Activated naive CD8-positive, alpha-beta T cell treated with anti-CD3 and anti-CD28 coated beads, Interleukin-2, amount 10 ng/mL, durations not matched to agents 7 days and 5 days (primary cell): ENCODE data around the gene ALKBH8. TPM values are rescaled to one million over a fixed set of nuclear protein-coding genes. Genes with fewer than 3 reads are reported as not detected.
A peak's percentile ranks its signal among the peaks of the same experiment; 100 is the strongest.
"Not testable (repeated sequence)": the region's sequence is repeated elsewhere in the genome, so short reads cannot be mapped to it uniquely, and the experiment has no call there.

Source experiments
- ATAC-seq: fragments of 150-1000 bp; cut with Tn5 transposase; one replicate; pipeline ENCODE4 v1.10.0; 2021; ENCODE audit warnings: low read depth, moderate library complexity
- POLR2A ChIA-PET: fragments of 350-600 bp; sonication (Branson Sonifier 250); formaldehyde crosslinking; loops from one replicate; lab custom pipeline; 2021; ENCODE audit warnings: antibody characterized with exemption; lab: Charles Lee
- DNase-seq: peaks from one replicate; pipeline ENCODE4 v3.0.0; 2021
- H3K27ac Mint-ChIP-seq: one replicate; pipeline ENCODE4 v1.8.0; 2022; ENCODE audit warnings: mild to moderate bottlenecking, mixed read lengths
- H3K27me3 Mint-ChIP-seq: one replicate; pipeline ENCODE4 v1.8.0; 2022; ENCODE audit warnings: mild to moderate bottlenecking, moderate library complexity, mixed read lengths
- H3K36me3 Mint-ChIP-seq: one replicate; pipeline ENCODE4 v1.8.0; 2021; ENCODE audit warnings: mild to moderate bottlenecking, mixed read lengths
- H3K4me1 Mint-ChIP-seq: one replicate; pipeline ENCODE4 v1.8.0; 2021; ENCODE audit warnings: mixed read lengths
- H3K4me3 Mint-ChIP-seq: one replicate; pipeline ENCODE4 v1.8.0; 2022; ENCODE audit warnings: mild to moderate bottlenecking, moderate library complexity, mixed read lengths
- H3K9me3 Mint-ChIP-seq: one replicate; pipeline ENCODE4 v1.8.0; 2021; ENCODE audit warnings: mixed read lengths
- total RNA-seq, 2 experiments: library from RNA; stranded (reverse); gene quantifications; one replicate each; pipeline ENCODE4 v1.2.3, GENCODE V29; 2021

The ALKBH8 gene
- total RNA-seq, 2 experiments from 2014 or later, result 10.5 to 12.6 TPM

- H3K4me3 Mint-ChIP-seq, result peak overlapping the region; percentile 89
- ATAC-seq, result peak; percentile 31
- POLR2A ChIA-PET, result no interaction called here
- DNase-seq, result peak; percentile 35
- peaks cover 21% of the 10 kb centered on the region for H3K4me1 Mint-ChIP-seq
- peaks cover 82% of the 10 kb centered on the region for H3K27me3 Mint-ChIP-seq
- no peak overlapping the region for H3K27ac Mint-ChIP-seq
- peaks cover 3% of the 10 kb centered on the region for H3K36me3 Mint-ChIP-seq
- no peaks in the 10 kb centered on the region for H3K9me3 Mint-ChIP-seq
Observed at GRCh38 chr11:107591378-107592230, 26.1 kb upstream of the ALKBH8 start.

DNA sequence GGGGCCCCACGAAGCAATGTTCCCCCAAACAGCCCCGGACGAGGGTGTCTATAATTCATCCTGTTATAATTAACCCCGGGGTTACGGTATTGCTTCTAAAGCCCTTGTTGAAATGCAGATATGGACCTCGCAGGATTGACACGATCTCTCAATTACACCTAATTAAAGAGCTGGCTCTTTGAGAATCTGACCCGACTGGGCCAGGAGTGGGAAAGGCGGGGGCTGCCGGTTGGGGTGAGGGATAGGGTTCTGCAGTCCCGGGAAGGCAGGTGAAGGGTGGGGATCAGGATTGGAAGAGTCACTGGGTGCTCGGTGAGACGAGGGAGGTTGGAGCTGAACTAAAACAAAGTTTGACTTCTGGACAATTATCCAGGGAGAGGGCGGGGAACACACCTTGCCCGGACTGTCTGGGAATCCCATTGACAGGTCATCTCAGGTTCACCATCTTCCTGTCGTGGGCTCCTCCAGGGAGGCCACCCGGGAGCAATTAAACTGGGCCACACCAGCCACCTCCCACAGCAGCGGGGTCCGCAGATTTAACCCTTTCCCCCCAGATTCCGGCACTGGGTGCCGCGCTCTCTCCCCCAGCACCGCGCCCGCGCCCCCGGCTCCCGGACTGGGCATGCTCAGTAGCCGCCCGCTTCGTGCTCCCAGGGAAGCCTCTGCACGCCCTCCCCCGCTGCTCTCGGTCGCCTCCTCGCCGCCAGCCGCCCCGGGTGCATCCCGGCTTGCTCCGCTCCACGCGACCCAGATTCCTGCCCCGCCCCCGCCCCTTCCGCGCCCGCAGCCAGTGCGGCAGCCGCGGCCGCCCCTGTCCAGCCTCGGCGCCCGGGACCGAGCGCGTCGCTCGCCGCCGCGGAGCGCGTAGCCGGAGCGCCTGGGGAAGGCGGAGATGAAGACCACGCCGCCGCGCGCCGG, 25.2 kb upstream of the ALKBH8 start, which contains the start of gene ELMOD1:
Gene ELMOD1, plus strand, starts transcription at position 688 of the 918 bp plus-strand sequence. CDS start 27,043 bp downstream, outside the sequence.
- H3K4me3 Mint-ChIP-seq, result peak within 1 kb of the TSS; percentile 89
- peak; percentile 65 for ATAC-seq
- no peaks in the 10 kb centered on the region for H3K9me3 Mint-ChIP-seq
- H3K27me3 Mint-ChIP-seq, result peaks cover 83% of the 10 kb centered on the region
- H3K36me3 Mint-ChIP-seq, result peaks cover 3% of the 10 kb centered on the region
- peak; percentile 52 for DNase-seq
- POLR2A ChIA-PET, result no interaction called here
- H3K4me1 Mint-ChIP-seq, result peaks cover 21% of the 10 kb centered on the region
- no peak within 1 kb of the TSS for H3K27ac Mint-ChIP-seq

GRCh38 chr11:107587306-107587979, 21.9 kb upstream of the ALKBH8 start:
- no peak overlapping the region for H3K4me3 Mint-ChIP-seq
- POLR2A ChIA-PET, result no interaction called here

DNA sequence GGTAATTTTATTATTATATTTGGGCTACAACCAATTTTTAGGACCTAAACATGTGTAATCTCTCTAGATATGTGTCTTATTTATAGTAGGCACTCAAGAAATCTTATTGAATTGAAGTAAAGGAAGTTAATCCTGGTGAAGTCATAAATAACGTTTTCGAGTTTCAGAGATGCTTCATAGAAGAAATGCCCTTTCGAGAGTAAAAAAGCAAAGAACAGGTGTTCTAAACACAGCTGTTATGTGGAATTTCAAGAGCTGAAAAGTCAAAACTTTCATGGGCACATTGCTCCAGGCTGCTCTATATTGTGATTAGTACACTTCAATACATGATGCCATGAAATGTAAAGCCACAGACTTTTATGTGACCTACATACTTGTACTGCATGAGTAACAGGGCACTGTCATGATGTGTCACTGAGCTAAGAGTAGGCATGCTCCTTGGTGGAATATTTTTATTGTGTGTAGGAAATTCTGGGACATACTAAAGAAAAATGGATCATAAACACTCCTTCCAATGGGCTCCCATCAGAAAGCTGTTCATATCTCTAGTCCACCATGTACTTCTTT, 18.2 kb upstream of the ALKBH8 start:
- peaks cover 42% of the 10 kb centered on the region for H3K27me3 Mint-ChIP-seq
- ATAC-seq (no peak), DNase-seq (no peak)
- POLR2A ChIA-PET, result no interaction called here
- no peaks in the 10 kb centered on the region for H3K36me3 Mint-ChIP-seq
- H3K4me3 Mint-ChIP-seq, result no peak overlapping the region
- H3K4me1 Mint-ChIP-seq, result no peaks in the 10 kb centered on the region
- H3K27ac Mint-ChIP-seq, result no peak overlapping the region
- H3K9me3 Mint-ChIP-seq, result peaks cover 2% of the 10 kb centered on the region

More at GRCh38 chr11:107587306-107587979, 21.9 kb upstream of the ALKBH8 start:
- ATAC-seq, result no peak
- Mint-ChIP-seq H3K27me3 (peaks cover 65% of the 10 kb centered on the region), H3K9me3 (no peaks in the 10 kb centered on the region), H3K4me1 (peaks cover 18% of the 10 kb centered on the region), H3K36me3 (peaks cover 3% of the 10 kb centered on the region), H3K27ac (no peak overlapping the region)
- DNase-seq, result no peak

GRCh38 chr11:107581147-107581546, 15.6 kb upstream of the ALKBH8 start:
- ATAC-seq (no peak), DNase-seq (no peak)
- H3K4me1 Mint-ChIP-seq, result no peaks in the 10 kb centered on the region
- H3K27me3 Mint-ChIP-seq, result peaks cover 20% of the 10 kb centered on the region
- POLR2A ChIA-PET, result no interaction called here
- no peak overlapping the region for H3K27ac Mint-ChIP-seq
- H3K4me3 Mint-ChIP-seq, result no peak overlapping the region
- peaks cover 2% of the 10 kb centered on the region for H3K9me3 Mint-ChIP-seq
- H3K36me3 Mint-ChIP-seq, result no peaks in the 10 kb centered on the region

DNA sequence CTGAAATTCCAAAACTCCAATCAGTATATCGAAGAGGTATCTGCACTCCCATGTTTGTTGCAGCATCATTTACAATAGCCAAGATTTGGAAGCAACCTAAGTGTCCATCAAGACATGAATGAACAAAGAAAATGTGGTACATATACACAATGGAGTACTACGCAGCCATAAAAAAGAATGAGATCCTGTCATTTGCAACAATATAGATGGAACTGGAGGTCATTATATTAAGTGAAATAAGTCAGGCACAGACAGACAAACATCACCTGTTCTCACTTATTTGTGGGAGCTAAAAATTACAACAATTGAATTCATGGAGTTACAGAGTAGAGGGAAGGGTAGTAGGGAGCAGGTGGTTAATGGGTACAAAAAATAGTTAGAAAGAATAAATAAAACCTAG, 13.6 kb upstream of the ALKBH8 start:
- ATAC-seq, H3K9me3 Mint-ChIP-seq, H3K36me3 Mint-ChIP-seq, DNase-seq, H3K27ac Mint-ChIP-seq, POLR2A ChIA-PET, H3K4me3 Mint-ChIP-seq, H3K4me1 Mint-ChIP-seq: not testable (repeated sequence)
- H3K27me3 Mint-ChIP-seq, result peaks cover 15% of the 10 kb centered on the region

- H3K27ac Mint-ChIP-seq, result no peak overlapping the region
- H3K27me3 Mint-ChIP-seq, result peaks cover 10% of the 10 kb centered on the region
- ATAC-seq (no peak), DNase-seq (no peak)
- peaks cover 2% of the 10 kb centered on the region for H3K9me3 Mint-ChIP-seq
- no peak overlapping the region for H3K4me3 Mint-ChIP-seq
- no peaks in the 10 kb centered on the region for H3K36me3 Mint-ChIP-seq
- H3K4me1 Mint-ChIP-seq, result no peaks in the 10 kb centered on the region
- POLR2A ChIA-PET, result no interaction called here
Observed at GRCh38 chr11:107577346-107577711, 11.8 kb upstream of the ALKBH8 start.

DNA sequence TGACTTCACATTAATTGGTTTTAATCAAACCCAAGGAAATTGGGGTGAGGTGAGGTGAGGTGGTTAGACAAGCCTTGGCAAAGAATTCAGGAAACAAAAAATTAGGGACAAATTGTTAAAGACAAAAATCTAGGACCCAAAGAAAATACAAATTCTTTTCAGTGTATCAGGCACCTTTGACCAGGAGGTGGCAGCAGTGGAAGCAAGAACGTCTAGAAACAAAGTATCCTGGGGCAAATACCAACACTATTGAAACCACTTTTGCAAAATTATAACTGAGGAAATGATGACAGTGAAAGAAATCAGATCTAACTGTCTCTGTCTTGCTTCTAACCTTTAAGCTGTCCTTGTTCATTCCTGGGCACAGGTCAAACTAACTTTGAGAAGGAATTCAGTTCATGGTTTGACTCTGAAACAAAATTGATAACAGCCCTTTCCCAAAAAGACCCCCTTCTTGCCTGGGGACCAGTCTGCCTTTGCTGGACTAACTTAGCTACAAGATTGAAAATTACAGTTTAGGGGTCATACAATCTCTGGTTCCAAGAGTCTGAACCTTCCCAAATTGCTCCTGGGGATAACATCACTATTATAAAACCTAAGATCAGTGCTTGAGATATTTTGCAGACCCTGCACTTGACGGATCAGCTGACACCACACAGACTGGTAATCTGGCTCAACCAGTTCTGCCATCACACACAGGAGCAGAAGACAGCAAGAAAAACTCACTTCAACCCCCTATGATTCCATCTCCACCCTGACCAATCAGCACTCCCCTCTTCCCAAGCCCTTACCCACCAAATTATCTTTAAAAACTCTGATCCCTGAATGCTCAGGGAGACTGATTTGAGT, 11.2 kb upstream of the ALKBH8 start:
- H3K27me3 Mint-ChIP-seq, ATAC-seq, H3K4me1 Mint-ChIP-seq, DNase-seq, H3K4me3 Mint-ChIP-seq, H3K27ac Mint-ChIP-seq, POLR2A ChIA-PET, H3K36me3 Mint-ChIP-seq, H3K9me3 Mint-ChIP-seq: not testable (repeated sequence)

DNA sequence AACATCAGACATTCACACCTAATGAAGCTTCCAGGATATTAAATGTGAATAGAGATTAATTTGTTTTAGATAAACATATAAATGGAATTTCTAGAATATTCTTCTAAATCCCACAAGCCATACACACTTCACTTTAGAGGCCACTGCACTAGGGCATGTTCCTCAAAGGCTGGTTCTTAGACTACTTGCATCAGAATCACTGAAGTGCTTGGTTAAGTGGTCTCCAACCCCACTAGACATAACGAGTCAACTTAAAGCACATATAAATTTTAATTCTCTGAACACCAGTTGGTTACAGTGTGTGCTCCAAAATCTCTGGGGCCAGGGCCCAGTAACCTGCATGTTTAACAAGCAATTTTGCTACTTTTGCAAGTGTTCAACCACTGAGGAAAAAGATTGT, 7.9 kb upstream of the ALKBH8 start:
- Mint-ChIP-seq H3K9me3 (no peaks in the 10 kb centered on the region), H3K27ac (no peak overlapping the region)

DNA sequence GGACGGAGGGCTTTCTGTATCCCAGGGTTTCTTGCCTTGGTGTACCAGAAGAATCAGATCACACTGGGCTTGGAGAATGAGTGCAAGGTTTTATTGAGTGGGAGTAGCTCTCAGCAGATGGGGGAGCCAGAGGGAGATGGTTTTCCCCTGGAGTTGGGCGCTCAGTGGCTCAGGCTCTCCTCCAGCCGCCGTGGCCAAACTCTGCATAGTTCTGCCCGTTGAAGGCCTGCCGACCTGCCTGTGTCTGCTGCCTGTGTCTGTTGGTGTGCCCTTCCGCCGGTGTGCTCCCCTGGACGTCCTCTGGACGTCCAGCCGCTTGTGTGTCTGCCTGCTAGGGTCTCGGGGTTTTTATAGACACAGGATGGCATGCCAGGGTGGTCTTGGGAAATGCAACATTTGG, 4.5 kb upstream of the ALKBH8 start:
- Mint-ChIP-seq H3K4me3 (no peak overlapping the region), H3K27ac (no peak overlapping the region)

More for the DNA sequence above, 7.9 kb upstream of the ALKBH8 start:
- no peaks in the 10 kb centered on the region for H3K27me3 Mint-ChIP-seq
- ATAC-seq (no peak), DNase-seq (no peak)
- no peaks in the 10 kb centered on the region for H3K36me3 Mint-ChIP-seq
- POLR2A ChIA-PET, result no interaction called here
- no peak overlapping the region for H3K4me3 Mint-ChIP-seq
- H3K4me1 Mint-ChIP-seq, result no peaks in the 10 kb centered on the region

DNA sequence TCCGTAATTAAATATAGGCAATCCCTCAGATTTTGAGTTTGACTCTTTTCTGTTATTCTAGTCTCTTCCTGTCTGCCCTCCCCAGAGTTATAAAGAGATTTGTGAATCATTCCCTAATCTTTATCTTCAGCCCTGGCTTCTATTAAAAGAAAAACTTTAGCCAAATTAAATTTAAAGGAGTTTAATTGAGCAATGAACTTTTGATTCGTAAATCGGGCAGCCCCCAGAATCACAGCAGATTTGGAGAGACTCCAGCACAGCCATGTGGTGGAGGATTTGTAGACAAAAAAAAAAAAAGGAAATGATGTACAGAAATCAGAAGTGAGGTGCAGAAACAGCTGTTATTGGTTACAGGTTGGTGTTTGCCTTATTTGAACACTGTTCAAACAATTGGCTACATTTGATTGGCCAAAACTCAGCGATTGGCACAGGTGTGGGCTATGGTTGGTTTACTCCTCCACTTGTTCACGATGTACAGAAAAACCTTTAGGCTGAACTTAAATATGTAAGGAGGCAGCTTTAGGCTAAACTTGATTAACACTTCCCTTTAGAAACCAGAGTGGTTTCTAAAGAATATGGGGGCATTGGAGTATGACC, 2.3 kb upstream of the ALKBH8 start:
- no peak for DNase-seq
- no peak for ATAC-seq
- no peaks in the 10 kb centered on the region for H3K9me3 Mint-ChIP-seq
- POLR2A ChIA-PET, result interaction anchor here (0.8 kb wide), 1 partner anchor 110 kb away, joined by 4 read pairs; the partner anchor contains the start of gene CWF19L2
- H3K27ac Mint-ChIP-seq, result no peak overlapping the region
- H3K27me3 Mint-ChIP-seq, result no peaks in the 10 kb centered on the region
- peaks cover 33% of the 10 kb centered on the region for H3K4me1 Mint-ChIP-seq
- no peak overlapping the region for H3K4me3 Mint-ChIP-seq
- H3K36me3 Mint-ChIP-seq, result no peaks in the 10 kb centered on the region

More for the DNA sequence above, 4.5 kb upstream of the ALKBH8 start:
- POLR2A ChIA-PET, result no interaction called here
- H3K9me3 Mint-ChIP-seq, result no peaks in the 10 kb centered on the region
- no peaks in the 10 kb centered on the region for H3K36me3 Mint-ChIP-seq
- ATAC-seq (no peak), DNase-seq (no peak)
- no peaks in the 10 kb centered on the region for H3K27me3 Mint-ChIP-seq
- peaks cover 20% of the 10 kb centered on the region for H3K4me1 Mint-ChIP-seq

DNA sequence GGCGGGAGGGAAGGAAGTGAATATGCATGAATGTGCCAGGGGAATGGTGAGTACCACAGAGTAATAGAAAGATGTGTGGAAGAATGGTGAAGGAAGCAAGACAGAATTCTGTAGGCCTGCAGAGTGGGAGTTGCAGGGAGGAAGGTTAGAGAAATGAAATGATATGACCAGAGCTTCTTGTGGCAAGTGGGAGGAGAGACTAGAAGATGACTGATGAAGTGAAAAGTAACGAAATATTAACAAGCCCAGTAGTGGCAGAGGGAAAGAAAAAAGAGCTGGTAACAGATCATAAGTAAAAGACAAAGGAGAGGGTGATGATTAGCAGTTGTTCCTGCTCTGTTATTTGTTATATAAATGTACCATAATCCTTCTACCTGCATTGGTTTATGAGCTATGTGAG, 1.0 kb upstream of the ALKBH8 start:
- Mint-ChIP-seq H3K27ac (peak overlapping the region; percentile 94), H3K4me1 (peaks cover 39% of the 10 kb centered on the region), H3K36me3 (no peaks in the 10 kb centered on the region), H3K27me3 (no peaks in the 10 kb centered on the region), H3K9me3 (no peaks in the 10 kb centered on the region), H3K4me3 (peak overlapping the region; percentile 93)
- ATAC-seq, result no peak
- DNase-seq, result no peak
- POLR2A ChIA-PET, result interaction anchor here (0.6 kb wide), 1 partner anchor 12 kb away, joined by 6 read pairs; no protein-coding TSS in a partner anchor
